Measurements from ENCODE around the gene FAM241B. TPM values are rescaled to one million over a fixed set of nuclear protein-coding genes. Genes with fewer than 3 reads are reported as not detected.

Gene FAM241B
- total and polyA plus RNA-seq, 2 donors (not counting 1 experiment from before 2014, with no cell fraction given): 0.54 to 0.64 TPM

- ChIA-PET CTCF (no interaction called here), POLR2A (no interaction called here)
- no peak overlapping the region for H3K4me2 ChIP-seq (replicated peaks; ENCODE audit: low read depth, low read length, poor library complexity, severe bottlenecking)
- Mint-ChIP-seq H3K9me3 (ENCODE audit: insufficient read depth) (no peaks in the 10 kb centered on the region), H3K4me3 (no peak overlapping the region), H3K27ac (no peak overlapping the region), H3K27me3 (peaks cover 11% of the 10 kb centered on the region), H3K4me1 (no peaks in the 10 kb centered on the region)
- no peak for TF ChIP-seq EZH2 (IDR thresholded peaks at IDR 0.05; ENCODE audit: borderline replicate concordance, insufficient read depth, low read depth, low read length, poor library complexity, severe bottlenecking)
- TF ChIP-seq, protein P1, sequence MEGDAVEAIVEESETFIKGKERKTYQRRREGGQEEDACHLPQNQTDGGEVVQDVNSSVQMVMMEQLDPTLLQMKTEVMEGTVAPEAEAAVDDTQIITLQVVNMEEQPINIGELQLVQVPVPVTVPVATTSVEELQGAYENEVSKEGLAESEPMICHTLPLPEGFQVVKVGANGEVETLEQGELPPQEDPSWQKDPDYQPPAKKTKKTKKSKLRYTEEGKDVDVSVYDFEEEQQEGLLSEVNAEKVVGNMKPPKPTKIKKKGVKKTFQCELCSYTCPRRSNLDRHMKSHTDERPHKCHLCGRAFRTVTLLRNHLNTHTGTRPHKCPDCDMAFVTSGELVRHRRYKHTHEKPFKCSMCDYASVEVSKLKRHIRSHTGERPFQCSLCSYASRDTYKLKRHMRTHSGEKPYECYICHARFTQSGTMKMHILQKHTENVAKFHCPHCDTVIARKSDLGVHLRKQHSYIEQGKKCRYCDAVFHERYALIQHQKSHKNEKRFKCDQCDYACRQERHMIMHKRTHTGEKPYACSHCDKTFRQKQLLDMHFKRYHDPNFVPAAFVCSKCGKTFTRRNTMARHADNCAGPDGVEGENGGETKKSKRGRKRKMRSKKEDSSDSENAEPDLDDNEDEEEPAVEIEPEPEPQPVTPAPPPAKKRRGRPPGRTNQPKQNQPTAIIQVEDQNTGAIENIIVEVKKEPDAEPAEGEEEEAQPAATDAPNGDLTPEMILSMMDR (IDR thresholded peaks at IDR 0.05): no peak
- DNase-seq (no peak), ATAC-seq (ENCODE audit: low read depth) (no peak)
- intact Hi-C loops (cut with micrococcal nuclease): no loop called here
- no peaks in the 10 kb centered on the region for H3K27me3 ChIP-seq (replicated peaks in 1 of 4; ENCODE audit: control extremely low read depth in 1 of 4, control insufficient read depth in 3 of 4, insufficient read depth in 4 of 4, low read length in 3 of 4)
- H3K36me3 ChIP-seq (replicated peaks in 1 of 2; ENCODE audit: control extremely low read depth in 1 of 2, control insufficient read depth in 1 of 2, extremely low read depth in 1 of 2, insufficient read depth in 2 of 2, low read length in 1 of 2): no peaks in the 10 kb centered on the region
- H3K9me3 ChIP-seq (ENCODE audit: control extremely low read depth in 1 of 3, control insufficient read depth in 2 of 3, insufficient read depth in 1 of 3, low read length in 2 of 3): no peaks in the 10 kb centered on the region
- no peak overlapping the region for H3K9ac ChIP-seq (ENCODE audit: low read length)
- no peak overlapping the region for H3K27ac ChIP-seq (ENCODE audit: low read length in 2 of 2)
- H4K20me1 ChIP-seq (ENCODE audit: control insufficient read depth, insufficient read depth, low read length, poor library complexity, severe bottlenecking): no peaks in the 10 kb centered on the region
- no peak overlapping the region for H2AFZ ChIP-seq (ENCODE audit: insufficient read depth, low read depth, low read length, poor library complexity, severe bottlenecking)
- no peak overlapping the region for H3K4me3 ChIP-seq (ENCODE audit: control extremely low read depth in 1 of 5, extremely low read depth in 1 of 5, insufficient read depth in 1 of 5, low read depth in 2 of 5, low read length in 4 of 5)
- 20% methylated on average over 2 of the region's 3 CpGs for WGBS (ENCODE audit: insufficient coverage)
- no peaks in the 10 kb centered on the region for H3K79me2 ChIP-seq (ENCODE audit: control insufficient read depth, insufficient read depth, low read length)
- H3K4me1 ChIP-seq (ENCODE audit: control insufficient read depth in 2 of 2, insufficient read depth in 2 of 2, low read length in 2 of 2): no peaks in the 10 kb centered on the region
These were observed 41.7 kb upstream of the FAM241B start for GRCh38 chr10:69588358-69588757.

GRCh38 chr10:69600761-69601330 is 29.2 kb upstream of the FAM241B start:
- H3K9me3 Mint-ChIP-seq (ENCODE audit: insufficient read depth): peaks cover 3% of the 10 kb centered on the region

More at GRCh38 chr10:69600761-69601330, 29.2 kb upstream of the FAM241B start:
- ChIA-PET CTCF (no interaction called here), POLR2A (no interaction called here)
- Mint-ChIP-seq H3K4me3 (no peak overlapping the region), H3K4me1 (no peaks in the 10 kb centered on the region), H3K27me3 (peaks cover 58% of the 10 kb centered on the region), H3K27ac (no peak overlapping the region)
- H3K9me3 ChIP-seq (ENCODE audit: control extremely low read depth in 1 of 3, control insufficient read depth in 2 of 3, insufficient read depth in 1 of 3, low read length in 2 of 3): no peaks in the 10 kb centered on the region
- H3K36me3 ChIP-seq (replicated peaks in 1 of 2; ENCODE audit: control extremely low read depth in 1 of 2, control insufficient read depth in 1 of 2, extremely low read depth in 1 of 2, insufficient read depth in 2 of 2, low read length in 1 of 2): no peaks in the 10 kb centered on the region
- no peaks in the 10 kb centered on the region for H3K79me2 ChIP-seq (ENCODE audit: control insufficient read depth, insufficient read depth, low read length)
- no peak overlapping the region for H3K27ac ChIP-seq (ENCODE audit: low read length in 2 of 2)
- no peak for ATAC-seq (ENCODE audit: low read depth)
- H3K4me1 ChIP-seq (ENCODE audit: control insufficient read depth in 2 of 2, insufficient read depth in 2 of 2, low read length in 2 of 2): no peaks in the 10 kb centered on the region
- H3K4me3 ChIP-seq (ENCODE audit: control extremely low read depth in 1 of 5, extremely low read depth in 1 of 5, insufficient read depth in 1 of 5, low read depth in 2 of 5, low read length in 4 of 5): no peak overlapping the region
- H3K4me2 ChIP-seq (replicated peaks; ENCODE audit: low read depth, low read length, poor library complexity, severe bottlenecking): no peak overlapping the region
- intact Hi-C loops (cut with micrococcal nuclease): no loop called here
- H3K9ac ChIP-seq (ENCODE audit: low read length): no peak overlapping the region
- H3K27me3 ChIP-seq (replicated peaks in 1 of 4; ENCODE audit: control extremely low read depth in 1 of 4, control insufficient read depth in 3 of 4, insufficient read depth in 4 of 4, low read length in 3 of 4): peaks cover 0 to 26% (median 8%) of the 10 kb centered on the region in 4 experiments
- DNase-seq: no peak
- TF ChIP-seq EZH2 (IDR thresholded peaks at IDR 0.05; ENCODE audit: borderline replicate concordance, insufficient read depth, low read depth, low read length, poor library complexity, severe bottlenecking): no peak
- 88% methylated on average over 5 of the region's 5 CpGs for WGBS (ENCODE audit: insufficient coverage)
- H2AFZ ChIP-seq (ENCODE audit: insufficient read depth, low read depth, low read length, poor library complexity, severe bottlenecking): no peak overlapping the region
- no peaks in the 10 kb centered on the region for H4K20me1 ChIP-seq (ENCODE audit: control insufficient read depth, insufficient read depth, low read length, poor library complexity, severe bottlenecking)
